K562 (cell line): Measurements from ENCODE around the gene SYTL4.

ENCODE experiments used
- ATF2 ChIP-seq: sonication (generic); formaldehyde crosslinking; IDR thresholded peaks from 2 replicates; pipeline ENCODE4 v1.8.1; 2022; ENCODE audit warnings: missing genetic modification reagents
- CEBPZ ChIP-seq: fragments of 150-350 bp; IDR thresholded peaks from 2 replicates; pipeline ENCODE4 v1.6.1; 2014; ENCODE audit warnings: low read depth, mild to moderate bottlenecking, low read length, borderline replicate concordance
- CREB3 ChIP-seq: fragments of 450-650 bp; conservative IDR thresholded peaks from 2 replicates; pipeline ENCODE4 v1.6.1; 2016; ENCODE audit warnings: missing genetic modification characterization, low read depth, mild to moderate bottlenecking, missing compliant biosample characterization, moderate library complexity
- CTCF ChIP-seq, 3 experiments: IDR thresholded peaks in 2 of 3; conservative IDR thresholded peaks in 1 of 3; 2 replicates each; pipeline ENCODE4 v1.5.1; 2011 to 2012; ENCODE audit warnings: low read length in 3 of 3, mild to moderate bottlenecking in 3 of 3, control low read depth in 2 of 3, improper control_type of control experiment in 1 of 3, inconsistent platforms in 1 of 3, low read depth in 1 of 3, mixed read lengths in 1 of 3, moderate library complexity in 1 of 3; ENCODE audit not compliant: insufficient read depth in 2 of 3
- EP300 ChIP-seq: IDR thresholded peaks from 2 replicates; pipeline ENCODE4 v1.6.1; 2012; ENCODE audit warnings: low read length, improper control_type of control experiment
- HBP1 ChIP-seq: fragments of 450-650 bp; formaldehyde crosslinking; IDR thresholded peaks from 2 replicates; pipeline ENCODE4 v1.4.0; 2022; ENCODE audit warnings: missing genetic modification characterization
- HNRNPL ChIP-seq: fragments of 200-400 bp; formaldehyde crosslinking; IDR thresholded peaks from 2 replicates; pipeline ENCODE4 v1.6.1; 2017; ENCODE audit warnings: low read depth, mild to moderate bottlenecking, low read length
- JUN ChIP-seq, 2 experiments: sonication (generic) in 1 of 2; formaldehyde crosslinking in 1 of 2; IDR thresholded peaks; 2 replicates each; pipeline versions ENCODE4 v1.6.1 to v1.8.0; 2012 to 2022; ENCODE audit warnings: borderline replicate concordance in 2 of 2, mild to moderate bottlenecking in 2 of 2, improper control_type of control experiment in 1 of 2, low read depth in 1 of 2, low read length in 1 of 2, missing genetic modification reagents in 1 of 2
- JUND ChIP-seq, 2 experiments: IDR thresholded peaks; 2 replicates in 1 of 2; 3 replicates in 1 of 2; pipeline ENCODE4 v1.6.1; 2011; ENCODE audit warnings: borderline replicate concordance in 2 of 2, low read depth in 2 of 2, low read length in 2 of 2, improper control_type of control experiment in 1 of 2, missing biosample characterization in 1 of 2, missing genetic modification characterization in 1 of 2, missing genetic modification reagents in 1 of 2
- MAFF ChIP-seq: IDR thresholded peaks from 2 replicates; pipeline ENCODE4 v1.6.1; 2012; ENCODE audit warnings: low read length, improper control_type of control experiment
- POU5F1 ChIP-seq: fragments of 150-350 bp; IDR thresholded peaks from 2 replicates; pipeline ENCODE4 v1.6.1; 2014; ENCODE audit warnings: borderline replicate concordance, low read length, low read depth, mild to moderate bottlenecking; ENCODE audit not compliant: partially characterized antibody
- RHOXF2B ChIP-seq: fragments of 250-450 bp; sonication (Bioruptor Pico); conservative IDR thresholded peaks from 2 replicates; pipeline ENCODE4 v1.5.1; 2021
- TSHZ1 ChIP-seq: fragments of 250-450 bp; sonication (Bioruptor Pico); IDR thresholded peaks from 2 replicates; pipeline ENCODE4 v1.4.0; 2020; ENCODE audit warnings: mild to moderate bottlenecking, moderate library complexity
- ZBTB11 ChIP-seq, 3 experiments: fragments of 200-800 bp in 1 of 3; fragments of 250-450 bp in 1 of 3; fragments of 450-650 bp in 1 of 3; sonication (Bioruptor Pico) in 1 of 3; sonication (Bioruptor generic) in 1 of 3; formaldehyde crosslinking in 1 of 3; IDR thresholded peaks; 2 replicates each; pipeline versions ENCODE4 v1.6.1 to v1.8.0; 2016 to 2022; ENCODE audit warnings: mild to moderate bottlenecking in 2 of 3, missing genetic modification characterization in 2 of 3, missing compliant biosample characterization in 1 of 3, moderate library complexity in 1 of 3

GRCh38 chrX:100704581-100705203 is 27.2 kb downstream of the SYTL4 start:
- TF ChIP-seq EP300 (no peak), JUND (IDR thresholded peaks at IDR 0.05; ENCODE audit: borderline replicate concordance, low read depth, low read length) (no peak), JUND (tag; IDR thresholded peaks at IDR 0.05; ENCODE audit: borderline replicate concordance, low read depth, low read length) (no peak), ZBTB11 (CRISPR knock-in tag; IDR thresholded peaks at IDR 0.05) (no peak), TSHZ1 (CRISPR knock-in tag) (no peak), MAFF (no peak), RHOXF2B (CRISPR knock-in tag) (no peak), ATF2 (no peak), CTCF (IDR thresholded peaks at IDR 0.05 in 2 of 3, conservative IDR thresholded peaks at IDR 0.05 in 1 of 3; ENCODE audit: insufficient read depth in 2 of 3, low read depth in 1 of 3, low read length in 3 of 3) (no peak), CEBPZ (no peak), HBP1 (no peak), CREB3 (tag) (no peak), POU5F1 (no peak), HNRNPL (no peak), JUN (IDR thresholded peaks at IDR 0.05; ENCODE audit: borderline replicate concordance, low read depth, low read length) (no peak), JUN (CRISPR knock-in tag; IDR thresholded peaks at IDR 0.05; ENCODE audit: borderline replicate concordance) (no peak)
